GM12872 (cell line): ENCODE data around the gene SLC25A28.

Experiments
- TF ChIP-seq, protein P1 (sequence below): IDR thresholded peaks from 3 replicates; pipeline ENCODE4 v1.5.1; 2011; ENCODE audit warnings: low read depth, mild to moderate bottlenecking, low read length, moderate library complexity; ENCODE audit not compliant: insufficient read depth

Gene SLC25A28, protein sequence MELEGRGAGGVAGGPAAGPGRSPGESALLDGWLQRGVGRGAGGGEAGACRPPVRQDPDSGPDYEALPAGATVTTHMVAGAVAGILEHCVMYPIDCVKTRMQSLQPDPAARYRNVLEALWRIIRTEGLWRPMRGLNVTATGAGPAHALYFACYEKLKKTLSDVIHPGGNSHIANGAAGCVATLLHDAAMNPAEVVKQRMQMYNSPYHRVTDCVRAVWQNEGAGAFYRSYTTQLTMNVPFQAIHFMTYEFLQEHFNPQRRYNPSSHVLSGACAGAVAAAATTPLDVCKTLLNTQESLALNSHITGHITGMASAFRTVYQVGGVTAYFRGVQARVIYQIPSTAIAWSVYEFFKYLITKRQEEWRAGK

DNA sequence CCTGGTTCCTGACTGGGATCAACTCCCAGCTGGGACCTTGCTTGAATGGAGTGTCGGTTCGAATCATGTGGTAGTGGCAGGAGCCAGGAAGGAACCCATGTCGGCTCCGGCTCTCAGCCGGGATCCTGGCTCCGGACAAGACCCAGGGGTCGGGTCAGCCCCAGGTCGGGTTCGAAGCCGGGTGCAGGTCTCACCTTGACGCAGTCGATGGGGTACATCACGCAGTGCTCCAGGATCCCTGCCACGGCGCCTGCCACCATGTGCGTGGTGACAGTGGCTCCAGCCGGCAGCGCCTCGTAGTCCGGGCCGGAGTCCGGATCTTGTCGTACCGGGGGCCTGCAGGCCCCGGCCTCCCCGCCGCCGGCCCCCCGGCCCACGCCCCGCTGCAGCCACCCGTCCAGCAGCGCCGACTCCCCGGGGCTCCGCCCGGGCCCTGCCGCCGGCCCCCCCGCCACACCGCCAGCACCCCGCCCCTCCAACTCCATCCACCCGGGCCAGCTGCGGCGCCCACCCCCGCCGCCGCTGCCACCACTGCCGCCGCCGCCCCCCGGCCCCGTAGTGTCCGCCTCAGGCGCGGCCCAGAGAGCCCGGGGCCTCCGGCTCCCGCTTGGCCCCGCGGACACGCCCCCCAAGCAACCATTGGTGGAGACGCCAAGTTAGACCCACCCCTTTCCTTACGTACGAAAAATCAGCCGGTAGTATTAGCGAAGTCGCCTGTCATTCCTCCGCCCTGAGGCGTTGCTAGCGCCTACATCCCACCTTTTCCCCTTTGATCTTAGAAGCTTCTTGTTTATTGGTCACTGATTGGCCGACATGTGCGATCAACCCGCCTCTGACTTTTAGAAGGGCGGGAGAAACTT is at the start of gene SLC25A28:
Gene SLC25A28 (minus strand): TSS at position 589 of the 860 bp plus-strand sequence. CDS start 104 bp downstream, at position 485.
- TF ChIP-seq, protein P1, sequence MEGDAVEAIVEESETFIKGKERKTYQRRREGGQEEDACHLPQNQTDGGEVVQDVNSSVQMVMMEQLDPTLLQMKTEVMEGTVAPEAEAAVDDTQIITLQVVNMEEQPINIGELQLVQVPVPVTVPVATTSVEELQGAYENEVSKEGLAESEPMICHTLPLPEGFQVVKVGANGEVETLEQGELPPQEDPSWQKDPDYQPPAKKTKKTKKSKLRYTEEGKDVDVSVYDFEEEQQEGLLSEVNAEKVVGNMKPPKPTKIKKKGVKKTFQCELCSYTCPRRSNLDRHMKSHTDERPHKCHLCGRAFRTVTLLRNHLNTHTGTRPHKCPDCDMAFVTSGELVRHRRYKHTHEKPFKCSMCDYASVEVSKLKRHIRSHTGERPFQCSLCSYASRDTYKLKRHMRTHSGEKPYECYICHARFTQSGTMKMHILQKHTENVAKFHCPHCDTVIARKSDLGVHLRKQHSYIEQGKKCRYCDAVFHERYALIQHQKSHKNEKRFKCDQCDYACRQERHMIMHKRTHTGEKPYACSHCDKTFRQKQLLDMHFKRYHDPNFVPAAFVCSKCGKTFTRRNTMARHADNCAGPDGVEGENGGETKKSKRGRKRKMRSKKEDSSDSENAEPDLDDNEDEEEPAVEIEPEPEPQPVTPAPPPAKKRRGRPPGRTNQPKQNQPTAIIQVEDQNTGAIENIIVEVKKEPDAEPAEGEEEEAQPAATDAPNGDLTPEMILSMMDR, result no peak

DNA sequence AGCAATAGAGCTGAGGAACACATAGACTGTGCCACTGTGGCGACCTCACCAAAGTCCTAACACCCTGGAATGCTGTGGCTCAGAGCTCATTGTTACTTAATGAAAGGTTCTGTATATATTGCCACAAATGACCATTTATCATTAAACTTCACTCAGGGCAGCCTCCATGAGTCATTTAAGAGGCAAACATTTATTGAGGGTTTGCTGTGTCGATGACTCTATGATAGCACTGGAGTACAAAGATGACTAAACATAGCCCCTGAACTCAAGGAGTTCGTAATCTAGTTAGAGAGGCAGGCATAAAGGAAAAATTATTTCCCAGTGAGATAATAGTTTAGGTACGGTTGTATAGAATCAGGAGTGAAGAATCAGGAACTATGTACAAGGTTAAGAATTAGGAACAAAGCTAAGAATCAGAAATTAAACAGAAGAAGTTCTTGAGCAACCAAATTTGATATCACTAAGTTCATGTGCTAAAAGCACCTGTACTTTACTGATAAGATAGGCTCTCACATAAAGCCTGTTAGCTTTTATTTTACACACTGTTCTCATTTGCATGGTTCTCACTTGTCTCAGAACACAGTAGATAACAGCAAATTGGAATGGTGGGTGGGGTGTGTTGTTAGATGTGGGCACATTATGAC is 47.0 kb upstream of the SLC25A28 start:
- TF ChIP-seq, protein P1, result no peak

DNA sequence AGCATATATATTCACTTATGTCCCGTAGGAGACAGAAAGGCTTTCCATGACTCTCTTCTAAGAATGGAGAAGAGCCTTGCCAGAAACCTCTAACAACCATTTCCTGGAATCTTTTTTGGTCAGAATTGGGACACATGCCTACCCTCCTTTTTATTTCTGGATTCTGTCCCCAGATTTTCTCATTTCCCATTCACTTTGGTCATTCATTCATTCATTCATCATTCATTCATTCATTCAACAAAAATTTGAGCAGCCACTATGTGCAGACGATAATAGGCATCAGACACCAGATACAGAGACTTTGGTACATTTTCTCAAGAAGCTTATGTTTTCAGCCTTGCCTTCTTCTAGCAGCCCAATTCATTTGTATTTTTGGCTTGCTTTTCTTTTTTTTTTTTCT is 45.1 kb upstream of the SLC25A28 start:
- TF ChIP-seq, protein P1, result no peak

DNA sequence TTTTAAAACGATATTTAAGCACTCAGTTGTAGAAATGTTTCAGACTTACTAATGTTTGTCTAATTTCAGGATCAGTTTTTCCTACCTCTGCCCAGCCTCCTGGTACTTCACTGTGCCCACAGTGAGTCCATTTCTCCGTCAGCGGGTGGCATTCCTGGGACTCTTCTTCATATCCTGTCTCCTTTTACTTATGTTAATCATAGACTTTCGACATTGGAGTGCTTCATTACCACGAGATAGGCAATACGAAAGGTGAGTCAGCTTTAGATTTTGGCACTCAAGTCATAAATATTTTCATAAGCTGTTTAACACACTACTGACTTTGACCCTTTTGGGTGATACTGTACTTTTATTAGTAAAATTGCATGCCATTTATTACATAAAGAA is 41.1 kb upstream of the SLC25A28 start:
- TF ChIP-seq, protein P1, result no peak

DNA sequence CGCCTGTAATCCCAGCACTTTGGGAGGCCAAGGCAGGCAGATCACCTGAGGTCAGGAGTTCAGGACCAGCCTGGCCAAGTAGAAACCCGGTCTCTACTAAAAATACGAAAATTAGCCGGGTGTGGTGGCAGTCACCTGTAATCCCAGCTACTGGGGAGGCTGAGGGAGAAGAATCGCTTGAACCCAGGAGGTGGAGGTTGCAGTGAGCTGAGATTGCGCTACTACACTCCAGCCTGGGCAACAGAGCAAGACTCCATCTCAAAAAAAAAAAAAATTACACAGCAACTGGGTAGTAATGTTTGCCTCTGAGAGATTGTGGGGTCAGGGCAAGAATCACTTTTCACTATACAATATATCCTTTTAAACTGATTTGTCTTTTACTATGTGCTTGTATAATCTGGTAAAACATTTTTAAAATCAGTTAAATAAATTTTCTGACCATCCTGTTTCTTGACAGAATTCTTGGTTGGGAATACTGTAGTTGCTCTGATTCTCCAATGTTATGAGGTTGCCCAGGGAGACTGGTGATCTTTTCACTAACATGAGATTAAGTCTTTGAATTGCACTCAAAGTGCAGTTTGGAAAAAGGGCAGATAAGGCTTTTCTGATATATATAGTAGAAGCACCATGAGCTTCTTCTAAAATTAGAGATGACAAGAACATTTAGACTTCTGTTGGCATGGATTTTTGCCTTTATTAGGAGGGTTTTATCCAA is 40.6 kb upstream of the SLC25A28 start:
- TF ChIP-seq, protein P1, result no peak

DNA sequence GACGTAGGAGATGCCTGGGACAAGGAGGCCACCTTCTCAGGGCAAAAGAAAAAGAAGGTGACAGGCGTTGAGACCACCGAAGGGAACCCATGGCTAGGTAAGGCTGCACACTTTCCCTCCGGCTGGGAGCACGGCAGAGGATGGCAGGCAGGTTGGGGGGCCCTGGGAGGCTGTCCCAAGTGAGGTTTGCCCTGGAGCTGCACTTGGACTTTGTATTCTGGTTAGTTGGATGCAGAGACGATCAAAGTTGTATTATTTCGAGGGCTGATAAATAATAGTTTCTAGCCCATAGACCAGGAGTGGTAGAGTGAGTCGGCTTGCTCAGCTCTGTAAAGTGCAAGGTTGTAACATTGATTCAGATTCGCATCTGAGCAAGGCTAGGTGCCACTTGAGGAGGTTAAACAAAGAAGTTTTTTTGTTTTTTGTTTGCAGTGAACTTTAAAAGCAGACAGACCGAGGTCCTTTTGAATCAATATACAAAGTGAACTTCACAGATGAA is 39.7 kb upstream of the SLC25A28 start:
- TF ChIP-seq, protein P1, result no peak
